Panc1 (cell line): Measurements from ENCODE around the gene TMEM120B.
"Not testable (repeated sequence)": the region's sequence is repeated elsewhere in the genome, so short reads cannot be mapped to it uniquely, and the experiment has no call there.

Experiments used
- CTCF ChIP-seq: fragments of 450-650 bp; IDR thresholded peaks from 2 replicates; pipeline ENCODE4 v1.5.1; 2017; ENCODE audit warnings: mild to moderate bottlenecking
- POLR2AphosphoS5 ChIP-seq: IDR thresholded peaks from 2 replicates; pipeline ENCODE4 v1.6.1; 2012; ENCODE audit warnings: mild to moderate bottlenecking, low read depth, low read length, moderate library complexity
- REST ChIP-seq, 2 experiments: IDR thresholded peaks; 2 replicates each; pipeline ENCODE4 v1.6.1; 2011 to 2012; ENCODE audit warnings: low read depth in 2 of 2, control low read depth in 1 of 2, low read length in 1 of 2, mild to moderate bottlenecking in 1 of 2, moderate library complexity in 1 of 2; ENCODE audit not compliant: insufficient read depth in 1 of 2
- TCF7L2 ChIP-seq: IDR thresholded peaks from 2 replicates; pipeline ENCODE4 v1.6.1; 2011; ENCODE audit warnings: mild to moderate bottlenecking, low read depth, low read length, inconsistent platforms

- TF ChIP-seq CTCF; POLR2AphosphoS5; TCF7L2; REST (IDR thresholded peaks at IDR 0.05; ENCODE audit: insufficient read depth in 1 of 2, low read depth in 2 of 2, low read length in 1 of 2): not testable (repeated sequence)
These were observed 19.8 kb upstream of the TMEM120B start for GRCh38 chr12:121692744-121693143.
